Ascending aorta (tissue), 2 donors: Measurements from ENCODE around the gene NPAS1. TPM values are rescaled to one million over a fixed set of nuclear protein-coding genes. Genes with fewer than 3 reads are reported as not detected.

ENCODE experiments used
- DNase-seq, 2 donors: peaks; one replicate each; pipeline ENCODE4 v3.0.0-alpha.2; 2019; ENCODE audit warnings: low spot score in 2 of 2
- H3K27ac ChIP-seq, 2 donors: fragments of 200-600 bp; sonication (generic); one replicate each; pipeline ENCODE4 v1.5.1; 2016 to 2017; ENCODE audit warnings: mild to moderate bottlenecking in 1 of 2
- H3K27me3 ChIP-seq: fragments of 200-600 bp; sonication (generic); one replicate; pipeline ENCODE4 v1.5.1; 2017
- H3K36me3 ChIP-seq, 2 donors: fragments of 200-600 bp; sonication (generic); one replicate each; pipeline ENCODE4 v1.5.1; 2016
- H3K4me1 ChIP-seq, 2 donors: fragments of 200-600 bp; sonication (generic); one replicate each; pipeline ENCODE4 v1.5.1; 2016 to 2017; ENCODE audit warnings: mild to moderate bottlenecking in 1 of 2
- H3K4me3 ChIP-seq, 2 donors: fragments of 200-600 bp; sonication (generic); one replicate each; pipeline ENCODE4 v1.5.1; 2016 to 2017; ENCODE audit warnings: mild to moderate bottlenecking in 1 of 2
- H3K9me3 ChIP-seq, 2 donors: fragments of 200-600 bp; sonication (generic); one replicate each; pipeline ENCODE4 v1.5.1; 2016
- CTCF ChIP-seq, 3 experiments: fragments of 200-600 bp in 2 of 3; fragments of 450-650 bp in 1 of 3; sonication (generic) in 2 of 3; IDR thresholded peaks; one replicate each; pipeline ENCODE4 v1.5.1; 2016 to 2019; ENCODE audit warnings: antibody characterized with exemption in 3 of 3, mild to moderate bottlenecking in 1 of 3, moderate library complexity in 1 of 3
- intact Hi-C: fragments of 100-400 bp; cut with DNase I; formaldehyde crosslinking; loops from one replicate; pipeline ENCODE4 v1.15.1; 2023
- total RNA-seq: library from RNA; depleted of rRNA; stranded (reverse); fragments of >200 nt; gene quantifications from one replicate; pipeline ENCODE4 v1.1.0, GENCODE V29; 2016

Gene NPAS1
- total RNA-seq, 1 donor from 2014 or later: not detected

- Histone ChIP-seq H3K27ac (no peak overlapping the region), H3K4me1 (peaks cover 2 to 7% of the 10 kb centered on the region in 2 donors), H3K4me3 (no peak overlapping the region), H3K36me3 (peaks cover 36 to 54% of the 10 kb centered on the region in 2 donors), H3K27me3 (no peaks in the 10 kb centered on the region), H3K9me3 (no peaks in the 10 kb centered on the region)
- intact Hi-C loops: no loop called here
- no peak for DNase-seq
- no peak for TF ChIP-seq CTCF (IDR thresholded peaks at IDR 0.05)
These were observed 24.1 kb upstream of the NPAS1 start for GRCh38 chr19:46995492-46995891.

- Histone ChIP-seq H3K9me3 (no peaks in the 10 kb centered on the region), H3K27me3 (no peaks in the 10 kb centered on the region), H3K27ac (no peak overlapping the region), H3K4me1 (no peaks in the 10 kb centered on the region), H3K4me3 (no peak overlapping the region), H3K36me3 (peaks cover 32 to 58% of the 10 kb centered on the region in 2 donors)
- intact Hi-C loops: no loop called here
- no peak for TF ChIP-seq CTCF (IDR thresholded peaks at IDR 0.05)
- no peak for DNase-seq
These were observed 21.1 kb upstream of the NPAS1 start for GRCh38 chr19:46998445-46999125.

- intact Hi-C loops: no loop called here
- Histone ChIP-seq H3K27me3 (no peaks in the 10 kb centered on the region), H3K36me3 (peaks cover 32 to 54% of the 10 kb centered on the region in 2 donors), H3K9me3 (no peaks in the 10 kb centered on the region), H3K4me1 (peaks cover 2 to 3% of the 10 kb centered on the region in 2 donors), H3K4me3 (no peak overlapping the region), H3K27ac (no peak overlapping the region)
- no peak for DNase-seq
- no peak for TF ChIP-seq CTCF (IDR thresholded peaks at IDR 0.05)
These were observed 20.3 kb upstream of the NPAS1 start for GRCh38 chr19:46999377-46999776.

- no peak overlapping the region for H3K27ac ChIP-seq
- no peaks in the 10 kb centered on the region for H3K9me3 ChIP-seq
- no peak for TF ChIP-seq CTCF (IDR thresholded peaks at IDR 0.05)
- H3K4me3 ChIP-seq: no peak overlapping the region
- peaks cover 2 to 3% of the 10 kb centered on the region in 2 donors for H3K4me1 ChIP-seq
- DNase-seq: no peak
- no peaks in the 10 kb centered on the region for H3K27me3 ChIP-seq
- H3K36me3 ChIP-seq: peaks cover 32 to 54% of the 10 kb centered on the region in 2 donors
- intact Hi-C loops: no loop called here
These were observed 19.8 kb upstream of the NPAS1 start for GRCh38 chr19:46999878-47000277.

GRCh38 chr19:47000373-47000772 is 19.3 kb upstream of the NPAS1 start:
- no peaks in the 10 kb centered on the region for H3K9me3 ChIP-seq
- no peak for DNase-seq
- H3K27ac ChIP-seq: no peak overlapping the region
- intact Hi-C loops: no loop called here
- H3K36me3 ChIP-seq: peaks cover 32 to 52% of the 10 kb centered on the region in 2 donors
- TF ChIP-seq CTCF (IDR thresholded peaks at IDR 0.05): no peak
- no peaks in the 10 kb centered on the region for H3K27me3 ChIP-seq
- H3K4me1 ChIP-seq: peaks cover 2 to 3% of the 10 kb centered on the region in 2 donors
- no peak overlapping the region for H3K4me3 ChIP-seq
